Activated CD4-positive, alpha-beta T cell treated with anti-CD3 and anti-CD28 coated beads, Interleukin-2, amount 10 ng/mL, durations not matched to agents 7 days and 5 days (primary cell): ENCODE data around the gene EXOC7. TPM values are rescaled to one million over a fixed set of nuclear protein-coding genes. Genes with fewer than 3 reads are reported as not detected.

Source experiments
- CTCF ChIA-PET: fragments of 350-600 bp; sonication (Branson Sonifier 250); formaldehyde crosslinking; loops from one replicate; lab custom pipeline; 2021; ENCODE audit warnings: antibody characterized with exemption; lab: Charles Lee
- POLR2A ChIA-PET: fragments of 350-600 bp; sonication (Branson Sonifier 250); formaldehyde crosslinking; loops from one replicate; lab custom pipeline; 2021; ENCODE audit warnings: antibody characterized with exemption; lab: Charles Lee
- DNase-seq: peaks from one replicate; pipeline ENCODE4 v3.0.0-alpha.2; 2020
- H3K27ac Mint-ChIP-seq: one replicate; pipeline ENCODE4 v1.8.0; 2021; ENCODE audit warnings: mild to moderate bottlenecking, moderate library complexity, mixed read lengths
- H3K27me3 Mint-ChIP-seq: one replicate; pipeline ENCODE4 v1.8.0; 2021; ENCODE audit warnings: mixed read lengths
- H3K36me3 Mint-ChIP-seq: one replicate; pipeline ENCODE4 v1.8.0; 2021; ENCODE audit warnings: low read depth, mixed read lengths
- H3K4me1 Mint-ChIP-seq: one replicate; pipeline ENCODE4 v1.8.0; 2021; ENCODE audit warnings: mixed read lengths
- H3K4me3 Mint-ChIP-seq: one replicate; pipeline ENCODE4 v1.8.0; 2021; ENCODE audit warnings: mild to moderate bottlenecking, moderate library complexity, mixed read lengths
- H3K9me3 Mint-ChIP-seq: one replicate; pipeline ENCODE4 v1.8.0; 2021; ENCODE audit warnings: mixed read lengths
- microRNA-seq: library from miRNA; unstranded; fragments of <30 nt; microRNA quantifications from one replicate; pipeline ENCODE4 v1.2.0, GENCODE V29; 2021; ENCODE audit warnings: borderline microRNAs expressed, borderline replicate concordance
- total RNA-seq, 2 experiments: library from RNA; stranded (reverse); gene quantifications; one replicate each; pipeline ENCODE4 v1.2.3, GENCODE V29; 2021

Gene EXOC7
- total RNA-seq, 2 experiments from 2014 or later: 140 to 147 TPM

GRCh38 chr17:76032073-76032779, 71.4 kb downstream of the EXOC7 start:
- no peak overlapping the region for H3K4me3 Mint-ChIP-seq
- H3K27ac Mint-ChIP-seq: no peak overlapping the region
- H3K9me3 Mint-ChIP-seq: no peaks in the 10 kb centered on the region

More at GRCh38 chr17:76032073-76032779, 71.4 kb downstream of the EXOC7 start:
- CTCF ChIA-PET: interaction anchor here (0.7 to 1.2 kb wide), 3 partner anchors 14 to 248 kb away, joined by 3 to 4 read pairs (median 4); no protein-coding TSS in a partner anchor
- H3K36me3 Mint-ChIP-seq: no peaks in the 10 kb centered on the region
- no peaks in the 10 kb centered on the region for H3K27me3 Mint-ChIP-seq
- peaks cover 11% of the 10 kb centered on the region for H3K4me1 Mint-ChIP-seq
- DNase-seq: no peak
- POLR2A ChIA-PET: interaction anchor here (0.6 kb wide), 1 partner anchor 47 kb away, joined by 4 read pairs; the partner anchor contains the start of gene ZACN

Small RNA genes lying within 50 kb of the gene (microRNA-seq; reads per million reads assigned to microRNA genes)
- 2.1 reads per million, percentile 5 among the genes with 10 or more reads in this experiment for gene MIR6868

Other genes with a start within 250 kb of the EXOC7 start
- 10 to 100 TPM; 76.8 to 83.5 TPM for gene WBP2, start 248.5 kb downstream of the EXOC7 start, total RNA-seq
- gene TRIM47, start 225.2 kb downstream of the EXOC7 start, total RNA-seq: 10 to 100 TPM; 33.9 to 43.4 TPM
- 10 to 100 TPM; 26.5 to 28.7 TPM for gene TRIM65, start 206.8 kb downstream of the EXOC7 start, total RNA-seq
- 10 to 100 TPM; 95.9 to 97.5 TPM for gene MRPL38, start 198.9 kb downstream of the EXOC7 start, total RNA-seq
- gene FBF1, start 162.7 kb downstream of the EXOC7 start, total RNA-seq: 10 to 100 TPM; 21.7 to 23.5 TPM
- 10 to 100 TPM; 27.8 to 34.7 TPM for gene ACOX1, start 124.6 kb downstream of the EXOC7 start, total RNA-seq
- 10 to 100 TPM; 12.5 to 17.1 TPM for gene TEN1, start 124.5 kb downstream of the EXOC7 start, total RNA-seq
- gene CDK3, start 102.9 kb downstream of the EXOC7 start, total RNA-seq: 1 to 10 TPM; 6.9 to 7.1 TPM
- under 1 TPM; 0.02 to 0.05 TPM for gene EVPL, start 76.5 kb downstream of the EXOC7 start, total RNA-seq
- gene SRP68, start 31.3 kb downstream of the EXOC7 start, total RNA-seq: 10 to 100 TPM; 91.3 to 96.0 TPM
- under 1 TPM; 0.15 TPM for gene GALR2, start 29.0 kb downstream of the EXOC7 start, total RNA-seq
- under 1 TPM in 1 of 2 experiments, not detected in 1; 0.27 TPM for gene ZACN, start 24.6 kb downstream of the EXOC7 start, total RNA-seq
- gene FOXJ1, start 37.5 kb upstream of the EXOC7 start, total RNA-seq: under 1 TPM; 0.20 to 0.48 TPM
- gene RNF157, start 136.7 kb upstream of the EXOC7 start, total RNA-seq: 100 to 1,000 TPM; 121 to 129 TPM
- 100 to 1,000 TPM; 319 to 399 TPM for gene UBALD2, start 161.6 kb upstream of the EXOC7 start, total RNA-seq
- 1 to 10 TPM; 3.6 to 3.7 TPM for gene QRICH2, start 204.5 kb upstream of the EXOC7 start, total RNA-seq